HL-60 (cell line): Measurements from ENCODE around the gene PCYOX1L.

Experiments
- TF ChIP-seq, protein P1 (sequence below): IDR thresholded peaks from one replicate; pipeline ENCODE4 v1.5.1; 2011; ENCODE audit warnings: low read length, control low read depth, inconsistent platforms; ENCODE audit not compliant: insufficient read depth
- TF ChIP-seq, protein P2 (sequence below): IDR thresholded peaks from 2 replicates; pipeline ENCODE4 v1.6.1; 2012; ENCODE audit warnings: low read depth; ENCODE audit not compliant: insufficient replicate concordance

DNA sequence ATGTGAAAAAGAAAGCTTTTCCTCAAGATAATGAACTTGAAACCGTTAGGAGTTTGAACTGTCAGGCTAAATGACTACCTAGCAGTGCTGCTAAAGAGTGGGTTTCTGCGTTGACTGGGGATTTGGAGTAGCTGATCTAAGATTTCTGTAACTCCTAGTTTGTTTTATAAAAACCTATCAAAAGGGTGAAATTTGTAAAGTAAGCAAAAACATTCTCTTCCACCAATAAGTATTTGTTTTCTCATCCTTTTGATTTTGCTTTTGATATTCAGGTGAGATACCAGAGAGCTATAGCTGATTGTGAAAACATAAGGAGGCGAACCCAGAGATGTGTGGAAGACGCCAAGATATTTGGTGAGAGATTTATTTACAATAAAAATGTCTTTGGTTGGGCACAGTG, 8.5 kb upstream of the PCYOX1L start:
- TF ChIP-seq, protein P1, sequence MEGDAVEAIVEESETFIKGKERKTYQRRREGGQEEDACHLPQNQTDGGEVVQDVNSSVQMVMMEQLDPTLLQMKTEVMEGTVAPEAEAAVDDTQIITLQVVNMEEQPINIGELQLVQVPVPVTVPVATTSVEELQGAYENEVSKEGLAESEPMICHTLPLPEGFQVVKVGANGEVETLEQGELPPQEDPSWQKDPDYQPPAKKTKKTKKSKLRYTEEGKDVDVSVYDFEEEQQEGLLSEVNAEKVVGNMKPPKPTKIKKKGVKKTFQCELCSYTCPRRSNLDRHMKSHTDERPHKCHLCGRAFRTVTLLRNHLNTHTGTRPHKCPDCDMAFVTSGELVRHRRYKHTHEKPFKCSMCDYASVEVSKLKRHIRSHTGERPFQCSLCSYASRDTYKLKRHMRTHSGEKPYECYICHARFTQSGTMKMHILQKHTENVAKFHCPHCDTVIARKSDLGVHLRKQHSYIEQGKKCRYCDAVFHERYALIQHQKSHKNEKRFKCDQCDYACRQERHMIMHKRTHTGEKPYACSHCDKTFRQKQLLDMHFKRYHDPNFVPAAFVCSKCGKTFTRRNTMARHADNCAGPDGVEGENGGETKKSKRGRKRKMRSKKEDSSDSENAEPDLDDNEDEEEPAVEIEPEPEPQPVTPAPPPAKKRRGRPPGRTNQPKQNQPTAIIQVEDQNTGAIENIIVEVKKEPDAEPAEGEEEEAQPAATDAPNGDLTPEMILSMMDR, result no peak
- TF ChIP-seq, protein P2, sequence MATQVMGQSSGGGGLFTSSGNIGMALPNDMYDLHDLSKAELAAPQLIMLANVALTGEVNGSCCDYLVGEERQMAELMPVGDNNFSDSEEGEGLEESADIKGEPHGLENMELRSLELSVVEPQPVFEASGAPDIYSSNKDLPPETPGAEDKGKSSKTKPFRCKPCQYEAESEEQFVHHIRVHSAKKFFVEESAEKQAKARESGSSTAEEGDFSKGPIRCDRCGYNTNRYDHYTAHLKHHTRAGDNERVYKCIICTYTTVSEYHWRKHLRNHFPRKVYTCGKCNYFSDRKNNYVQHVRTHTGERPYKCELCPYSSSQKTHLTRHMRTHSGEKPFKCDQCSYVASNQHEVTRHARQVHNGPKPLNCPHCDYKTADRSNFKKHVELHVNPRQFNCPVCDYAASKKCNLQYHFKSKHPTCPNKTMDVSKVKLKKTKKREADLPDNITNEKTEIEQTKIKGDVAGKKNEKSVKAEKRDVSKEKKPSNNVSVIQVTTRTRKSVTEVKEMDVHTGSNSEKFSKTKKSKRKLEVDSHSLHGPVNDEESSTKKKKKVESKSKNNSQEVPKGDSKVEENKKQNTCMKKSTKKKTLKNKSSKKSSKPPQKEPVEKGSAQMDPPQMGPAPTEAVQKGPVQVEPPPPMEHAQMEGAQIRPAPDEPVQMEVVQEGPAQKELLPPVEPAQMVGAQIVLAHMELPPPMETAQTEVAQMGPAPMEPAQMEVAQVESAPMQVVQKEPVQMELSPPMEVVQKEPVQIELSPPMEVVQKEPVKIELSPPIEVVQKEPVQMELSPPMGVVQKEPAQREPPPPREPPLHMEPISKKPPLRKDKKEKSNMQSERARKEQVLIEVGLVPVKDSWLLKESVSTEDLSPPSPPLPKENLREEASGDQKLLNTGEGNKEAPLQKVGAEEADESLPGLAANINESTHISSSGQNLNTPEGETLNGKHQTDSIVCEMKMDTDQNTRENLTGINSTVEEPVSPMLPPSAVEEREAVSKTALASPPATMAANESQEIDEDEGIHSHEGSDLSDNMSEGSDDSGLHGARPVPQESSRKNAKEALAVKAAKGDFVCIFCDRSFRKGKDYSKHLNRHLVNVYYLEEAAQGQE, result no peak
